M059J (cell line): Measurements from ENCODE around the gene NOTCH3. TPM values are rescaled to one million over a fixed set of nuclear protein-coding genes. Genes with fewer than 3 reads are reported as not detected.
A peak's percentile ranks its signal among the peaks of the same experiment; 100 is the strongest.

Experiments used
- DNase-seq: peaks from one replicate; pipeline ENCODE4 v3.0.0-alpha.2; 2012; ENCODE audit warnings: low read depth
- total RNA-seq: library from RNA; depleted of rRNA; stranded (reverse); fragments of >200 nt; shearing (Covaris generic); gene quantifications from 2 replicates; pipeline ENCODE4 v1.2.3, GENCODE V29; 2014

The NOTCH3 gene
- total RNA-seq, 1 experiment from 2014 or later: 2.4 TPM

DNA sequence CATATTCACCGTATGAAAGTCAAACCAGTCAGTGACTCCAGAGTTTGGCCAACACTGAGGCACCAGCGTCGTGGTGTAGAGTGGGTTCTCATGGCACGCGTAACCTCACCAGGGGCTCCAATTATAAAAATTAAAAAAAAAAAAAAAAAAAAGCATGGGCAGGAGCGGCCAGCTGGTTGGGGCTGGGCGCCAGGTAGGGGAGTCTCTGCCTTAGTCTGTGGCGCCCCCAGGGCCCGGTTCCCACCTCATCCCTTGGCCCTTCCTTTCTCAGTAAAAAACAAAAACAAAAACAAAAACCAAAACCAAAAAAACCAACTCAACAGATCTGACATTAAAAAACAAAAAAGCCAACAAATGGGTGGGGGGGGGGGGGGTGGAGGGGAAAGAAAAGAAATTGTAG lies 36.1 kb upstream of the NOTCH3 start:
- no peak for DNase-seq

DNA sequence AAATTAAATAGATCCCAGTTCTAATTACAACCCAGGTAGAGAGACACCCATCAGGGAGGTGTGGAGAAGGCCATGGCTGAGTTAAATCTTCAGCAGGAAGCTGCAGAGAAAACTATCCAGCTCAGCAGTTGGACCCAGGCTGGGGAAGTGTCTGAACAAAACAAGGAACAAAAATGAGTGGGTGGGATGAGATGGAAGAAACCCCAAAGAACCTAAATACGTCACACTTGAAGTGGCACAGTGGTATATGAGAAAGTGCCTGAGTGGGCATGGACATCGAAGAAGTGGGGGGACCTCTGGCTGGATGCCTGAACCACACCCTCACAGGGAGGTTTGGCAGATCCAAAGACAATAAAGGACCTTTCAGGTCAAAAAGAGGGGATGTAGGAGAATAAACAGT lies 35.0 kb upstream of the NOTCH3 start:
- DNase-seq: no peak

DNA sequence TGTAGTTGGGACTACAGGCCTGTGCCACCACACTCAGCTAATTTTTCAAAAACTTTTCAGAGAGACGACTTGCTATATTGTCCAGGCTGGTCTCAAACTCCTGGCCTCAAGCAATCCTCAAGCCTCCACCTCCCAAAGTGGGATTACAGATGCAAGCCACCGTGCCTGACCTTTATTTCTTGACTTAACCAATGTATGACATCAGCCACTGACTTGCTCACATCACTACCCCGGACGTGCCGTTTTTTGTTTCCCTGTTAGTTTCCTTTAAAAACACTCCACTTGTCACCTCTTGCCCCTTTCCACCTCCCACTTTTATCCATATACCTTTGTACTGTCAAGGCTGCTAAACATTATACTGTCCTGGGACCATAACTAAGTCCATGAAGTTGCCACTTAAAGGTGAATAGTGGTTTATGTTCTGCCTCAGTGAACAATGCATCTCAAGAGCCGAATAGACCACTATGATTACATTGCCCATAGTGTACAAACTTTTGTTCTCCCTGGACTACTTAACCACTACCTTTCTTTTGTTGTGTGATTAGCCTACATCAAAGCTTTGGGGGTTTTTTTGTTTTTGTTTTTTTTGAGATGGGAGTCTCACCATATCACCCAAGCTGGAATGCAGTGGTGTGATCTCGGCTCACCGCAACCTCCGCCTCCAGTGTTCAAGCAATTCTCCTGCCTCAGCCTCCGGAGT lies 33.8 kb upstream of the NOTCH3 start:
- DNase-seq: no peak

DNA sequence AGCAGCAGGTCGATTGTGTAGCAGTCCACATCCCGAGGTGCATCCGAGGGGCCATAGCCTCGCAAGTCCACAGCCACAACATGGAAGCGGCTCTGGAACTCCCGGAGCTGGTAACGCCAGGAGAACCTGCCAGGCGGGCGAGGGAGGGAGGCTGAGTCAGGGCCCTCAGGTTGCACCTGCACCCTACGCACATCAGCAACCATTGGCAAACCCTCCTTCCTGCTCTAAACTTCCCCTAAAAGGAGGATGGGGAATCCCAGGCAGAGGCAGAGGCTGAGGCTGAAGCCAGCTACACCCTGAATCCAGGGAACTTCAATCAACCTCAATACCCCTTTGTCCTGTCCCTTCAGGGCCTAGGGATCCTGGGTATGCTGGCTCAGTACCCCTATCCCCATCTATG lies 30.5 kb upstream of the NOTCH3 start:
- no peak for DNase-seq

DNA sequence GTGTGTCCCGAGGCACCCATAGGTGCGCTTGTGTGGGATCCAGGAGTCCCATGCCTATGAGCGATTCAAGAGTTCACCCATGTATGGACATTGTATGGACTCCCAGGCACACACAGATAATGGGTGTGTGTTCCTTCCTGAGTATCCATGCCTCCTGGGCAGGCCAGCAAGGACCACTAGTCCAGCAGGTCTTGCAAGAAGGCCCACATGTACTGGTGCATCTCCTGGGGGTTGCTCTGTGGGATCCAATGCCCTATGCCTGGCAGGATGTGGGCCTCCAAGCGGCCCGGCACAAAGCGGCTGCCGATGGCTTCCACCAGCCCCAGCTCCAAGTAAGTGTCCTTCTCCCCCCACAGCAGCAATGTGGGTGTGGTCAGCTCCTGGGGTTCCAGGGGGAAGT lies 26.5 kb upstream of the NOTCH3 start:
- no peak for DNase-seq

DNA sequence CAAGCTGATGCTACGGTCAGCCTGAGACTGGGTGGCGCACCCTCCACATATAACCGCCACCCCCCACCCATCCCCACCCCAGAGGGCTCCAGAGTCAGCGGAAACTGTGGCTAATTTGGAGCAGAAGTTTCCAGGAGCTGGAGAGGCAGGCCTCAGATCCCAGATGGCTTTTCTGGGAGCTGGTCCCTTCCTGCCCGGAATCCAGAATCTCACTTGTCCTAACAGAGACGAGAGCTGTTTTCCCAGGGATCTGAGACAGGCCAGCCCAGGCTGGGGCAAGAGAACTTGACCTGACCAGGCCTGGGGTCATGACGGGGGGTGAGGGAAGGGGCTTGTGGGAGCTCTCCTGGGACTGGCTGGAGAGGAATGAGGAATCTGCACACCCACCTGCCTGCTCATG lies 25.0 kb upstream of the NOTCH3 start:
- no peak for DNase-seq

DNA sequence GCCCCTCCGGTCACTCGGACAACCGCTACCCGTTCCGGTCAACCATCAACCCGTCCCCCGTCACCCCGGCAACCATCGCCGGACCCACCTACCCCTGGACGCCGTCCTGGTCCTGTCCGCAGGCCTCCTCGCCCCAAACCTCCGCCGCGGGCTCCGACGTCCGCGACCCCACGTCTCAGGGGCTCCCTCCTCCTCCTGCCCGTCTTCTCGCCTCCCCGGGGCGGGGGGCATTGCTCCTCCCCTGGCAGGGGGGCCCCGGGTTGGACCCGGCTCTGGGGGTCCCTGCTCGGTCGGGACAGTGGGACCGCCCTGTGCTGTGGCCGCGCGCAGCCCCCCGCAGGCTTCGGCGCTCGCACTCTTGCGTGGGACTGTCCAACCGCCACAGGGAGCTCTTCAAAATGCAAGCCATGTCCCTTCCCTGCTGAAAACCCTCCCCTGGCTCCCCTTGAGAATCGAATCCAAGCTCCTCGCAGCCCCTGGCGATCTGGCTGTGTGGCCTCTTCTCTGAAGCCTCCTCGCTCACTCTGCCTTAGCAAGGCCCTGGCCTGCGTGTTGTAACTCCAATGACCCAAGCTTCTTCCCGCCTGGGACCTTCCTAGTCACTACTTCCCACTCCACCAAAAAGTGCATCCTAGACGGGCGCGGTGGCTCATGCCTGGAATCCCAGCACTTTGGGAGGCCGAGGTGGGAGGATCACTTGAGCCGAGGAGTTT lies 23.0 kb upstream of the NOTCH3 start:
- no peak for DNase-seq

DNA sequence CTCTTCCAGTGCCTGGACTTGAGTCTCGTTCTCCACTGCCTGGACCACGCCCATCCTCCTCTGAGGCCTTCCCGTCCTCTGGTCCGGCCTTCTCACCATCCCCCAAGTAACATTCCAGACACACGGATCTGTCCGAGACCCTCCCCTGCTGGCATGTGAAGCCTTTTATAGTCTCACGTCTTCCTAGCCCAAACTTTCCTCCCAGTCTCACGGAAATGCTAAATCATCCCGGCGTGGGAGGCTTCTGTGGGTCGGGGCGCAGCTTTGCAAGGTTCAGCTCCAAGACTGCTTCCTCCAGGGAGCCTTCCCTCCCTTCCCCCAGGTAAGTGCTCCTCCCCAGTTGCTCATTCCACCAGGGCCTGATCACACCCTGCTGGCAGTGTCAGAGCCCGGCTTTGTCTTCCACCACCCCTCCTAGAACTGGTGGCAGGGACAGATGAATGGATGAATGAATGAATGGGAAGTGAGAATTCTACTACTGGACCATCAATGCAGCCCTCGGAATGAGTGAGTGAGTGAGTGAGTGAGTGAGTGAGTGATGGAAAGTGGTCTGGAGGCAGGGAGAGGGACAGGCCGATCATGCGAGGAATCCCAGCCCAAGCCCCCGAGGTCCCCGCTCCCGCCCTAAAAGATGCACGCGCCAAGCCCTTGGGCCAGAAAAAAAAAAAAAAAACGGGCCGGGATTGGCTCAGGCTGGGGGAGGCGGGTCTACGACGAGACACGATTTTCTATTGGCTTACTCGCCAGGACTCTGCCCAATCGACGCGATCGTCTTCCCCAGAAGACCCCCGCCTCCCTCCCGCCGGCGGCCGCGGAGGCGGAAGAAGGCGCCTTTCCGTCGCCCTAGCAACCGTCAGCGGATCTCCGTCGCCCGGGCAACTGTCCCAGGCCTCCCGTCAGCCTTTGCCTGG lies 22.2 kb upstream of the NOTCH3 start:
- DNase-seq: peak; percentile 95

DNA sequence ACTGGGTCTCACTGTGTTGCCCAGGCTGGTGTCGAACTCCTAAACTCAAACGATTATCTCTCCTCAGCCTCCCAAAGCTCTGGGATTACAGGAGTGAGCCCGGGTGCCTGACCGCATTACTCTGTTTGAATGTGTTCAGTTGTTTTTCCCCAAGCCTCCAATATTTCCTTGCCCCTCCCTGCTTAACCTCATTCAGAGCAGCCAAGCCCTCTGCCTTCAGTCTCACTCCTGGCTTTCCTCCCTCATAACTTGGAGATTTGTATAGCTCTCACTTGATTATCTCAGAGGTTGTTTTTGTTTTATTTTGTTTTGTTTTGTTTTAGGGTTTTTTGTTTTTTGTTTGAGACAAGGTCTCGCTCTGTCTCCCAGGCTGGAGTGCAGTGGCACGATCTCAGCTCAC lies 20.0 kb upstream of the NOTCH3 start:
- no peak for DNase-seq

DNA sequence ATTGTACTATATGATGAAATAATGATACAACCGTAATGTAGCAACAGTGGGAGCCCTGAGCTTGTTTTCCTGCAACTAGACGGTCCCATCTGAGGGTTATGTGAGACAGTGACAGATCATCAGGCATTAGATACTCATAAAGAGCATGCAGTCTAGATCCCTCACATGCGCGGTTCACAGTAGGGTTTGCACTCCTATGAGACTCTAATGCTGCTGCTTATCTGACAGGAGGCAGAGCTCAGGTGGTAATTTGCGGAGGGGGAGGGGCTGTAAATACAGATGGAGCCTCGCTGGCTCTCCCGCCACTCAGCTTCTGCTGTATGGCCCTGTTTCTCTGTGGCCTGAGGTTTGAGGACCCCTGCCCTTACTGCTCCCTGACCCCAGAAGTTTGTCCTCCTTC lies 17.7 kb upstream of the NOTCH3 start:
- DNase-seq: no peak

DNA sequence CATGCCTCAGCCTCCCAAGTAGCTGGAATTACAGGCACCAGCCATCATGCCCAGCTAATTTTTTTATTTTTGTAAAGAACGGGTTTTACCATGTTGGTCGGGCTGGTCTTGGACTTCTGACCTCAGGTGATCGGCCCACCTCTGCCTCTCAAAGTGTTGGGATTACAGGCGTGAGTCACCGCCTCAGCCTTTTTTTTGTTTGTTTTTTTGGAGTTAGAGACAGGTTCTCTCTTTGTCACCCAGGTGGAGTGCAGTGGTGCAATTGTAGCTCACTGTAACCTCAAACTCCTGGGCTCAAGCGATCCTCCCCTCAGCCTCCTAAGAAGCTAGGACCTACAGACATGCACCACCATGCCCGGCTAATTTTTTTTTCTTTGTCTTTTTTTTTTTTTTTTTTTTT lies 15.6 kb upstream of the NOTCH3 start:
- DNase-seq: no peak

DNA sequence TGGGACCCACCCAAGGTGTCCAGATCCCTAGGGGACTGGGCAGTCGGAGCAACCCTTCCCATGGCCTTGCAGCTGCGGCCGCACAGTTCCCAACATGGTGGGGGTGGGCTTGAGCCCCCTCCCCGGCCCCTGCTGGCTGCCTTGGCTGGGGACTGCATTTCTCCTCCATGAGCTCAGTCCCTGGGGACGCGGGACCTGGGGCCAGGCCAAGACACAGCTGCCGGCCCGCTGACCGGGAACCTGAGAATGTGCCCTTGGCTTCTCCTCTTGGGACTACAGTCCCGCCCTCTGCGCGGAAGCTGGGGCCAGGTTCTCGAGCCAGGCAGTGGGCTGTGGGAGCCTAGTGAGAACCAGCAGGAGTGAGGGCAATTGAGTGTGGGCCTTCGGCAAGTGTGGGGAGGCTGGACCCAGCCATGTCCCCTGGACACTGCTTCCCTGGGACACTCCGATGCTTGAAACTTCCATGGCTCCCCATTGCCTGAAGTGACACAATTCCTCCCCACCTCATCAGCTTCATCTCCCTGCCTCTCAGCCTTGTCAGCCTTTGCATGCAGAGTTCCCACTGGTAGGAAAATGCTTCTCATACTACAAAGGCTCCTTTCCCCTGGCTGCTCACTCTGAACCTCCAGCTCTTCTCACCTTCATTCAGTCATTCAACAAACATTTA lies 13.1 kb upstream of the NOTCH3 start:
- DNase-seq: no peak

DNA sequence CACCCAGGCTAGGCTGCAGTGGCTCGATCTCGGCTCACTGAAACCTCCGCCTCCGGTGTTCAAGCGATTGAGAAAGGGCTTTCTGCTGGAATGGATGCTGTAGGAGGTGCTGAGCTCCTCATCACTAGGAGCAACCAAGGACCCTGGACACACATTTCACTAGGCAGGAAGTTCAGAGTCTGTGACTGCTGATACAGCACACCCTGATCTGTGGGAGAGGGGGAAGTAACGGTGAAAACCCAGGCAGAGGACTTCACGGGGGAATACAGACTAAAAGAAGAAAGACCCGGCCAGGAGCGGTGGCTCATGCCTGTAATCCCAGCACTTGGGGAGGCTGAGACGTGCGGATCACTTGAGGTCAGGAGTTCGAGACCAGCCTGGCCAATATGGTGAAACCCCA lies 11.9 kb upstream of the NOTCH3 start:
- DNase-seq: no peak

DNA sequence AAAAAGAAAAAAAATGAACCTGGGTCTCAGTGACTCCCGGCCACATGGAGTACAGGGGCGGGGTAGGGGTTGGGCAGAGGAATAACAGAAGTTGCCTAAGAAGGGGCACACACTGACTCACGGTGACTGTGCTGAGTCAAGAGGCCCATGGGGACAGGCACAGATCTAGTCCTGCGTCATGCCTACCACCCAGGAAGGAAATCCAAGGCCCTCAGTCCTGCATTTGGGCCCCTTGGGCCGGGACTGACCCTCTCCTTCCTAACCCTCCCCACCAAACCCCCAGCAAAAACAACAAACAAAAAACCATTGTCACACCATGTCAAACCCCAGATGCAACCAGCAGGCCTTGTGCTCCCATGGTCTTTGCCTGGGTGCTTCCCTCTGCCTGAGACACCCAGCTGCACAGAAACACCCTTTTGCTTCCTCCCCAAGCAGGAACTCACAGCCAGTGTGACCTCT lies 9.6 kb upstream of the NOTCH3 start:
- DNase-seq: peak; percentile 81

DNA sequence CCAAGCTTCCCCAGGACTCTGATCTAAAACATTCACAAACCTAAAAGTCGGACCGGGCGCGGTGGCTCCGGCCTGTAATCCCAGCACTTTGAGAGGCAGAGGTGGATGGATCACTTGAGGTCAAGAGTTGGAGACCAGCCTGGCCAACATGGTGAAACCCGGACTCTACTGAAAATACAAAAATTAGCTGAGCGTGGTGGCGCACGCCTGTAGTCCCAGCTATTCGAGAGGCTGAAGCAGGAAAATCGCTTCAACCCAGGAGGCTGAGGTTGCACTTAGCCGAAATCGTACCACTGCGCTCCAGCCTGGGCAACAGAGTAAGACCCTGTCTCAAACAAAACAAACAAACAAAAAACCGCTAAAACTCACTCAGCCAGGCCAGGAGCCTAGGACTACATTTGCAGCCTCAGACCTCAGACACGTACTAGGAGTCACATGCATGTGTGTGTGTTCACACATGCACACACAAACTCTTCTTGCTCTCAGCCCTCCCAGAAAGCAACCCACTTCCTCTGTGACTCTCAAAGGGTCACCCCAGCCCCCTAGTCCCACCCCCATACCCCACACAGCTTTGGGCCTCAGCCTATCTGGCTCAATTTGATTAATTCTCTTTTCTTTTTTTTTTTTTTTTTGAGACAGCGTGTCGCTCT lies 704 bp upstream of the NOTCH3 start:
- DNase-seq: no peak

DNA sequence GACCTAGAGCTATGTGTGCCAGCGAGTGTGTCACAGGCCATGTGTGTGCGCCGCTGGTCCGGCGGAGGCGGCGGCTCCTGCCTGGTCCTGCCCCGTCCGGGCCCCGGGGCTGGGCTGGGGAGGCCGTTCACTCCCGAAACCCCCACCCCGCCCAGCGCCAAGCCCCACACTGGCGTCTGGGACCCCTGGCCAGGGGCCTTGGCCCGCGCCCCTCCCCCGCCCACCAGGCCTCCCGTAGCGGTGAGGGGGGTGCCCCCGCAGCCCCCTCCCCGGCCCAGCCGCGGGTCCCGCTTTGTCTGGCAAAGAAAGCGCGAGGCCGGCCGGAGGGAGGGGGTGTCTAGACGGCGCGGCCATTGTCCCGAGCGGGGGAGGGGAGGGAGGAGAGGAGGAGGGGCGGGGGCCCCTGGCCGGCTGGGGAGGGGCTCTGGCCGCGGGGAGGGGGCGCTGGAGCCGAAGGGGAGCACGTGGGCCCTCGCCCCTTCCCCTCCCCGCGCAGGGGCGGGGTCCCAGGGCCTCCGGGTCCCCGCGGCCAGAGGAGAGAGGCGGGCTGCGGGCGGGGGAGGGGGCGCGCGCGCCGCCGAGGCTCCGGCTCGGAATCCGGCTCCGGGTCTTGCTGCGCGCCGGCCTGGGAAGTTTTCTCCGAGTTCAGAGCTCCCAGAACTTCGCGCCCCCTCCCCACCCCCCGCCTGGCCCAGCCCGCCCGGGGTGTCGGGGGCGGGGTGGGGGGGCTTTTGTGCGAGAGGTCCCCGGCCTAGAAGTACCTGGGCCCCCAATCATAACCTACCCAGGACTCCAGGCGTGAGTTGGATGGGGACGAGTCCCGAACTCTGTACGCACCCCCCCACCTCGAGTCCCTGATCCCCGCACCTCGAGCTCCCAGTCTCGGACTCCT lies 888 bp downstream of the NOTCH3 start:
- DNase-seq: no peak

DNA sequence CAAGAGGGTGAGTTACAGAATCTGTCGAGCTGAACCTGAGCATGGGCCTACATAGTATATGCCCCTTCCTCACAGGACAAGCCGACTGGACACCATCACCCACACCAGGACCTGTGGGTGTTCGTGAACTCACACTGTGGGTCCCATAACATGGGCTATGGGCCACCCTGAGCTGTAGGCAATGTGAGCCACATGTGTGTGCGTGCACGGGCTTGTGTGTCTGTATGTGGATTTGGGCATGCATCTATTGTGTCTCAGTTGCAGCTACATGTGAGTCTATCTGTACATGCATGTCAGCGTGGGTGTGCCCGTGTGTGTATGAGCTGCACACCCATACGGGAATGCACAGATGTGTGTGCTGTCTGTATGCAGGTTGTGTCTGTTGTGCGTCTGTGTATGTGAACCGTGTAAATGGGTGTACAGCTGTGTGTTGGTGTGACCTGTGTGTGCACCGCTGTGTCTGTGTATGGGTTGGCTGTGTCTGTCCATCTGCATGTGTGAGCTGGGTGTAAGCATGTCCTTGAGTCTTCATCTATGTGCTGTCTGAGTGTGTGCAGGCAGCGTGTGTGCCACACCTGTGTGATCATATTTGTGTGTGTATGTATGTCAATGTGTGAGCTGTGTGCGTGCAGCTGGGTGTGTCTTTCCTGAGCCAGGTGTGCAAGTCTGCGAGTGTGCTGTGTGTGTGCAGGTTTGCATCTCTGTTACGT lies 1.7 kb downstream of the NOTCH3 start:
- no peak for DNase-seq

DNA sequence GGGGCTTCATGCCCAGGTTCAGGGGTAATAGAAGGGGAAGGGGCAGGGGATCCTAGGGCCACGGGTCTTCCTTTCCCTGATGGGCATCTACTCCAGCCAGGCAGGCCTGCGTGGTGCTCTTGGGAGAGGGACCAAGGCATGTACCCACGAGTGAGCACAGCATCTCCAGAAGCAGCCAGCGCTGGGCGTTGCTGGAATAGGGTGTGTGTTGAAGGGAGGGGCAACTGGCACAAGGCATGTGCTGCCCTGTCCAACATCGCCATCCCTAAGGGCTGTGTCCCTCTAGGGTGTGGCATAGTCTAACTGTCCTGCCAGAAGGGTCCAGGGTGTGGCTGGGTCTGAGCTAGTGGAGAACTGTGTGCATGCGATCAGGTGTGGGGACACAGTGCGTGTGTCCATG lies 2.9 kb downstream of the NOTCH3 start:
- DNase-seq: peak; percentile 22

DNA sequence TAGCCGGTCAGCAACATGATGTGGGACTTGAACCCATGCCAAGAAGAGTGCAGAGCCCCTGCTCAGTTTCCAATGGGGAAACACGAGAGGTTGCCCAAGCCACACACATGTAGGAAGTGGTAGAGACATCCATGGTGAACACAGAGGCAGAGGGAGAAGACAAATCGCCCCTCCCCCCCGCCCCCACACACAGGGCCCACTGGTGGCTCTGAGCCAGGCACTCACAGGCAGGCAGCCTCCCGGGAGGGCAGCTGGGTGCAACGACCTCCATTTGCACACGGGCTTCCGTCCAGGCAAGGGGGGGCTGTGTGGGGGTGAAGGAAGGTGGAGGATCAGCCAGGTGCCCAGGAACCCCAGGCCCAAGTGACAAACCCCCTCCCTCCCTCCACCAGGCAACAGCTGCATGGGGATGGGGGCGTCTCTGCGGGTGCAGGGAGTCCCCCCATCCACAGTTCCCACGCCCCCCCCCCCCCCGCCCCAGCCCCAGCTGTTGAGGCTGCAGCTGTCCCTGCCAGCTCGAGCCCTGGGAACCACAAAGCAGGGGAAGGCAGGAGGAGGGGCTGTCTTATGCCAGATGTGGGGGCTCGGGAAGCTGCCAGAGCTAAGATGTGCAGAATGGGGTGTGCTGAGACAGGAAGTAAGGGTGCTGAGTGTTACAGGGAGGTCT lies 3.4 kb downstream of the NOTCH3 start:
- no peak for DNase-seq
